ENCODE measurements around the gene TMEM38B. TPM values are rescaled to one million over a fixed set of nuclear protein-coding genes. Genes with fewer than 3 reads are reported as not detected.
A peak's percentile ranks its signal among the peaks of the same experiment; 100 is the strongest.
"Not testable (repeated sequence)": the region's sequence is repeated elsewhere in the genome, so short reads cannot be mapped to it uniquely, and the experiment has no call there.

The TMEM38B gene
- total and polyA plus RNA-seq, 2 of the 8 experiments (the other 6 are each of a cell fraction or from before 2014, with no cell fraction given): 10.6 to 12.4 TPM

DNA sequence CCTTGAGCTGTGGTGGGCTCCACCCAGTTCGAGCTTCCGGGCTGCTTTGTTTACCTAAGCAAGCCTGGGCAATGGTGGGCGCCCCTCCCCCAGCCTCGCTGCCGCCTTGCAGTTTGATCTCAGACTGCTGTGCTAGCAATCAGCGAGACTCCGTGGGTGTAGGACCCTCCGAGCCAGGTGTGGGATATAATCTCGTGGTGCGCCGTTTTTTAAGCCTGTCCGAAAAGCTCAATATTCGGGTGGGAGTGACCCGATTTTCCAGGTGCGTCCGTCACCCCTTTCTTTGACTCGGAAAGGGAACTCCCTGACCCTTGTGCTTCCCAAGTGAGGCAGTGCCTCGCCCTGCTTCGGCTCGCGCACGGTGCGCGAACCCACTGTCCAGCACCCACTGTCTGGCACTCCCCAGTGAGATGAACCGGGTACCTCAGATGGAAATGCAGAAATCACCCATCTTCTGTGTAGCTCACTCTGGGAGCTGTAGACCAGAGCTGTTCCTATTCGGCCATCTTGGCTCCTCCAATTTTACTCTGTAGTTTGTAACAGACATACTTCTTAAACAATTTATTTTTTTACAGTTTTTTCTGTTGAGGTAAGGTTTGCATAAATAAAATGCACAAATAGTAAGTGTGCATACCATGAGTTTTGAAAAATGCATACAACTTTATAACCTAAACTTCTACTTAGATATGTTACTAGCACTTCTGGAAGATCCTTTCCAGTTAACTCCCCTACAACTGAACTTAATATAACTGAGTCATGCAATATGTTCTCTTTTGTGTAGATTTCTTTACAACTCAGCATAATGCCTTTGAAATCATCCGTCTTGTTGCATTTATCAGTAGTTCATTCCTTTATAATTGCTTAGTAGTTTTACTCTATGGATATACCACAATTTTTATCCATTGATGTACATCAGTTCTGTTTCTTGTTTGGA lies 88.5 kb downstream of the TMEM38B start:
- DNase-seq (ENCODE audit: low read depth in 1 of 2, low spot score in 2 of 2): peak in 1 of 2 experiments; percentile 56
- H2AFZ ChIP-seq (ENCODE audit: low read length); H3K9ac ChIP-seq (replicated peaks in 1 of 4; ENCODE audit: extremely low read depth in 1 of 4, low read depth in 3 of 4, low read length in 3 of 4); H3K56ac ChIP-seq (replicated peaks; ENCODE audit: insufficient read length, low read depth, low read length); H2BK120ac ChIP-seq (replicated peaks; ENCODE audit: low read depth, low read length); CTCF ChIA-PET (ENCODE audit: partially characterized antibody); H4K91ac ChIP-seq (replicated peaks; ENCODE audit: insufficient read length, low read length); H2BK15ac ChIP-seq (ENCODE audit: low read length); H3K14ac ChIP-seq (ENCODE audit: insufficient read length); H2BK20ac ChIP-seq (ENCODE audit: low read length); H3K9me3 ChIP-seq (ENCODE audit: insufficient read depth in 2 of 2, low read depth in 1 of 2, low read length in 1 of 2); H3K4ac ChIP-seq (replicated peaks; ENCODE audit: insufficient read length, low read depth, low read length); H3K27me3 ChIP-seq (replicated peaks in 1 of 4; ENCODE audit: control insufficient read depth in 3 of 4, extremely low read depth in 1 of 4, insufficient read depth in 3 of 4, low read length in 3 of 4); H3K23me2 ChIP-seq (ENCODE audit: low read depth, low read length); H2BK12ac ChIP-seq (ENCODE audit: low read depth, low read length); H4K20me1 ChIP-seq (replicated peaks in 1 of 2; ENCODE audit: control insufficient read depth in 1 of 2, insufficient read depth in 2 of 2, low read length in 2 of 2); FAIRE-seq; H3K36me3 ChIP-seq (ENCODE audit: control insufficient read depth in 2 of 4, insufficient read depth in 4 of 4, low read length in 3 of 4); H3K79me2 ChIP-seq (ENCODE audit: control insufficient read depth in 1 of 2, insufficient read depth in 2 of 2, low read length in 2 of 2); H4K8ac ChIP-seq (ENCODE audit: extremely low read depth, insufficient read depth, low read length); H3K18ac ChIP-seq (ENCODE audit: extremely low read depth, low read length); H3K23ac ChIP-seq (ENCODE audit: insufficient read length); H3K4me1 ChIP-seq (replicated peaks in 1 of 4; ENCODE audit: control insufficient read depth in 3 of 4, insufficient read depth in 4 of 4, low read length in 3 of 4); H3K79me1 ChIP-seq (ENCODE audit: low read depth, low read length); H2AK5ac ChIP-seq (ENCODE audit: low read depth, low read length): not testable (repeated sequence)
- POLR2A ChIA-PET (ENCODE audit: partially characterized antibody): interaction anchor here (0.6 kb wide), 1 partner anchor 1632 kb away, joined by 3 read pairs; no protein-coding TSS in a partner anchor
- Histone ChIP-seq H4K5ac (ENCODE audit: insufficient read length, low read depth, low read length) (peak overlapping the region; percentile 76), H2BK5ac (ENCODE audit: low read depth, low read length) (peak overlapping the region; percentile 85; the same call in 1 of the 2 replicates), H3K4me2 (ENCODE audit: insufficient read depth in 1 of 2, low read depth in 2 of 2, low read length in 2 of 2) (peak overlapping the region in 1 of 2 experiments; percentile 54; a peak in 2 of 4 replicates), H3K27ac (ENCODE audit: low read depth, low read length) (peak overlapping the region; percentile 70), H3K4me3 (ENCODE audit: extremely low read depth in 1 of 4, insufficient read depth in 2 of 4, low read depth in 3 of 4, low read length in 4 of 4) (peak overlapping the region in 2 of 4 experiments; percentile 13 to 26; a peak in 2 of 8 replicates)
- 83% methylated on average over 19 of the region's 27 CpGs; no CpG with 5 or more reads in 1 of the 2 experiments for WGBS, 2 experiments (ENCODE audit: extremely low coverage in 1 of 2, insufficient coverage in 1 of 2, insufficient read length in 1 of 2, insufficient replicate concordance in 2 of 2, low coverage in 1 of 2, low lambda C conversion rate in 2 of 2, missing lambda C conversion rate in 1 of 2)
- TF ChIP-seq YY1 (IDR thresholded peaks at IDR 0.05; ENCODE audit: low read depth, low read length): 0 out of 2 replicates have a peak, but pooled peaks have one; percentile 30
